ENCODE data around the gene LIPI. TPM values are rescaled to one million over a fixed set of nuclear protein-coding genes. Genes with fewer than 3 reads are reported as not detected.

LIPI gene
- total and polyA plus RNA-seq, 8 donors: not detected

Small RNAs within 50 kb of the gene (small RNA-seq; reads per million reads assigned to genes)
- gene RF01518 (0 reads per million in 4 donors), gene RNA5SP488 (0 reads per million in 4 donors)

Other genes with a start within 250 kb of the LIPI start
- 1 to 10 TPM in 2 of 5 donors, not detected in 3; 1.2 to 1.5 TPM for gene RBM11, start 5.2 kb upstream of the LIPI start, total RNA-seq
- gene RBM11, start 5.2 kb upstream of the LIPI start, polyA plus RNA-seq: 1 to 10 TPM; 1.4 to 1.9 (median 1.5) TPM
- 10 to 100 TPM in 3 of 5 donors, 1 to 10 TPM in 1, under 1 TPM in 1; 0.58 to 47.7 (median 10.7) TPM for gene HSPA13, start 172.2 kb upstream of the LIPI start, total RNA-seq
- gene HSPA13, start 172.2 kb upstream of the LIPI start, polyA plus RNA-seq: 1 to 10 TPM; 2.9 to 5.6 (median 4.7) TPM

Data from stomach (tissue), 8 donors.